Liver (tissue), 9 donors: ENCODE measurements around the gene USP21. TPM values are rescaled to one million over a fixed set of nuclear protein-coding genes. Genes with fewer than 3 reads are reported as not detected.

Experiments
- DNase-seq: peaks from one replicate; pipeline ENCODE4 v3.0.0-alpha.2; 2017; ENCODE audit warnings: low spot score
- H3K27ac ChIP-seq, 2 donors: one replicate each; pipeline ENCODE4 v1.7.0; 2013; ENCODE audit warnings: inconsistent platforms in 2 of 2, low read length in 2 of 2, control low read depth in 1 of 2, low read depth in 1 of 2, mild to moderate bottlenecking in 1 of 2
- H3K27me3 ChIP-seq, 4 donors: one replicate each; pipeline versions ENCODE4 v1.6.1 to v1.7.0; 2013; ENCODE audit warnings: low read length in 3 of 4, inconsistent platforms in 1 of 4, mild to moderate bottlenecking in 1 of 4, moderate library complexity in 1 of 4; ENCODE audit not compliant: control insufficient read depth in 4 of 4, insufficient read depth in 4 of 4
- H3K36me3 ChIP-seq, 4 donors: one replicate each; pipeline versions ENCODE4 v1.6.1 to v1.7.0; 2013; ENCODE audit warnings: low read length in 3 of 4, mild to moderate bottlenecking in 3 of 4, low read depth in 1 of 4, moderate library complexity in 1 of 4; ENCODE audit not compliant: control insufficient read depth in 4 of 4, insufficient read depth in 3 of 4
- H3K4me1 ChIP-seq, 4 donors: one replicate each; pipeline versions ENCODE4 v1.6.1 to v1.7.0; 2013; ENCODE audit warnings: low read length in 3 of 4, mild to moderate bottlenecking in 3 of 4, moderate library complexity in 1 of 4; ENCODE audit not compliant: control insufficient read depth in 4 of 4, insufficient read depth in 4 of 4
- H3K4me3 ChIP-seq, 3 donors: one replicate each; pipeline versions ENCODE4 v1.6.1 to v1.7.0; 2013; ENCODE audit warnings: low read length in 3 of 3, control low read depth in 1 of 3, low read depth in 1 of 3, mild to moderate bottlenecking in 1 of 3
- H3K9ac ChIP-seq, 2 donors: one replicate each; pipeline ENCODE4 v1.7.0; 2013; ENCODE audit warnings: low read length in 2 of 2, mild to moderate bottlenecking in 2 of 2, moderate library complexity in 2 of 2, control low read depth in 1 of 2, low read depth in 1 of 2
- H3K9me3 ChIP-seq, 4 donors: one replicate each; pipeline versions ENCODE4 v1.6.1 to v1.7.0; 2013; ENCODE audit warnings: low read length in 3 of 4; ENCODE audit not compliant: control insufficient read depth in 4 of 4
- ATF3 ChIP-seq: IDR thresholded peaks from 2 replicates; pipeline ENCODE4 v1.6.1; 2016; ENCODE audit warnings: antibody characterized with exemption
- CTCF ChIP-seq: fragments of 150-350 bp; IDR thresholded peaks from 2 replicates; pipeline ENCODE4 v1.5.1; 2017; ENCODE audit warnings: improper control_type of control experiment, low read depth, low read length; ENCODE audit not compliant: missing input control
- EGR1 ChIP-seq, 2 donors: IDR thresholded peaks; 2 replicates each; pipeline ENCODE4 v1.6.1; 2016 to 2018; ENCODE audit warnings: antibody characterized with exemption in 2 of 2, low read depth in 2 of 2
- FOXA1 ChIP-seq: IDR thresholded peaks from 2 replicates; pipeline ENCODE4 v1.6.1; 2016; ENCODE audit warnings: antibody characterized with exemption
- FOXA2 ChIP-seq: IDR thresholded peaks from 2 replicates; pipeline ENCODE4 v1.6.1; 2016; ENCODE audit warnings: antibody characterized with exemption
- GABPA ChIP-seq, 2 donors: IDR thresholded peaks in 1 of 2; conservative IDR thresholded peaks in 1 of 2; 2 replicates each; pipeline ENCODE4 v1.6.1; 2016; ENCODE audit warnings: antibody characterized with exemption in 2 of 2, mild to moderate bottlenecking in 1 of 2, moderate library complexity in 1 of 2
- HNF4A ChIP-seq, 2 donors: conservative IDR thresholded peaks; 2 replicates each; pipeline ENCODE4 v1.6.1; 2016; ENCODE audit warnings: antibody characterized with exemption in 2 of 2, mild to moderate bottlenecking in 2 of 2
- HNF4G ChIP-seq: IDR thresholded peaks from 2 replicates; pipeline ENCODE4 v1.6.1; 2016; ENCODE audit warnings: antibody characterized with exemption
- JUND ChIP-seq, 2 donors: IDR thresholded peaks; 2 replicates each; pipeline ENCODE4 v1.6.1; 2016; ENCODE audit warnings: antibody characterized with exemption in 2 of 2
- MAX ChIP-seq: IDR thresholded peaks from 2 replicates; pipeline ENCODE4 v1.6.1; 2016; ENCODE audit warnings: antibody characterized with exemption
- NR2F2 ChIP-seq: IDR thresholded peaks from 2 replicates; pipeline ENCODE4 v1.6.1; 2016; ENCODE audit warnings: antibody characterized with exemption
- RAD21 ChIP-seq, 2 donors: IDR thresholded peaks; 2 replicates each; pipeline ENCODE4 v1.6.1; 2016; ENCODE audit warnings: antibody characterized with exemption in 2 of 2, mild to moderate bottlenecking in 2 of 2
- REST ChIP-seq: IDR thresholded peaks from 2 replicates; pipeline ENCODE4 v1.6.1; 2016; ENCODE audit warnings: antibody characterized with exemption, mild to moderate bottlenecking
- RXRA ChIP-seq, 2 donors: IDR thresholded peaks; 2 replicates each; pipeline ENCODE4 v1.6.1; 2017 to 2018; ENCODE audit warnings: antibody characterized with exemption in 2 of 2, mild to moderate bottlenecking in 1 of 2
- SP1 ChIP-seq: IDR thresholded peaks from 2 replicates; pipeline ENCODE4 v1.6.1; 2018; ENCODE audit warnings: antibody characterized with exemption, mild to moderate bottlenecking
- TAF1 ChIP-seq: conservative IDR thresholded peaks from 2 replicates; pipeline ENCODE4 v1.6.1; 2016; ENCODE audit warnings: antibody characterized with exemption, mild to moderate bottlenecking
- YY1 ChIP-seq: IDR thresholded peaks from 2 replicates; pipeline ENCODE4 v1.6.1; 2016; ENCODE audit warnings: antibody characterized with exemption, mild to moderate bottlenecking
- ZBTB33 ChIP-seq: IDR thresholded peaks from 2 replicates; pipeline ENCODE4 v1.6.1; 2016; ENCODE audit warnings: antibody characterized with exemption
- WGBS: extraction: QIAGEN DNeasy Blood & Tissue Kit; methylation state at CpG from one replicate; pipeline ENCODE4 v1.1.7; 2013; 5-methylcytosine and 5-hydroxymethylcytosine counted together
- polyA plus RNA-seq, 2 donors: library from polyadenylated mRNA; stranded (reverse) in 1 of 2; unstranded in 1 of 2; fragments of 200-250 nt in 1 of 2; fragments of >200 nt in 1 of 2; fragmentation: Nextera tagmentation in 1 of 2; extraction: Ambion mirVana in 1 of 2; gene quantifications; one replicate each; pipeline versions ENCODE4 v1.2.1 to v1.2.3, GENCODE V29; 2013 to 2015
- total RNA-seq, 2 donors: library from RNA; depleted of rRNA; stranded (reverse); fragments of >200 nt; gene quantifications; one replicate each; pipeline ENCODE4 v1.2.3, GENCODE V29; 2014
- donor health status: healthy.
- donor health status: healthy.
- donor health status: healthy.
- donor health status: healthy.
- donor health status: healthy.

Gene USP21
- total and polyA plus RNA-seq, 4 donors, result 4.1 to 9.0 (median 6.5) TPM

GRCh38 chr1:161201836-161202712 lies 42.8 kb downstream of the USP21 start, which contains the start of gene NDUFS2:
TSS of gene NDUFS2 (plus strand) at chr1:161202367. CDS start at chr1:161202386, 19 bp downstream.
- DNase-seq, result peak; percentile 93
- 3% methylated on average over 53 of the region's 53 CpGs for WGBS
- Histone ChIP-seq H3K4me1 (peaks cover 8 to 24% (median 18%) of the 10 kb centered on the region in 4 donors), H3K27ac (peak within 1 kb of the TSS; percentile 83 to 95), H3K36me3 (peaks cover 0 to 27% (median 13%) of the 10 kb centered on the region in 4 donors), H3K27me3 (no peaks in the 10 kb centered on the region), H3K9me3 (no peaks in the 10 kb centered on the region), H3K9ac (peak within 1 kb of the TSS; percentile 85 to 95), H3K4me3 (peak within 1 kb of the TSS; percentile 64 to 96 (median 79))
- TF ChIP-seq HNF4A (conservative IDR thresholded peaks at IDR 0.05) (peak in 1 of 2 donors; percentile 33), REST (peak; percentile 84), ZBTB33 (peak; percentile 45), RAD21 (IDR thresholded peaks at IDR 0.05) (peak in 1 of 2 donors; percentile 43), TAF1 (peak; percentile 86), YY1 (peak; percentile 100), GABPA (IDR thresholded peaks at IDR 0.05 in 1 of 2, conservative IDR thresholded peaks at IDR 0.05 in 1 of 2) (peak; percentile 75 to 93), RXRA (IDR thresholded peaks at IDR 0.05) (peak; percentile 60 to 70), ATF3 (peak; percentile 7), FOXA1 (peak; percentile 6), JUND (IDR thresholded peaks at IDR 0.05) (peak in 1 of 2 donors; percentile 27), SP1 (peak; percentile 65), NR2F2 (peak; percentile 51), FOXA2 (peak; percentile 29), EGR1 (IDR thresholded peaks at IDR 0.05; ENCODE audit: low read depth in 2 of 2) (no peak), MAX (no peak), HNF4G (no peak), CTCF (no peak)
